HG02840 (cell line): ENCODE measurements around the gene TAL2.
A peak's percentile ranks its signal among the peaks of the same experiment; 100 is the strongest.

Experiments
- ATAC-seq: cut with Tn5 transposase; IDR thresholded peaks from one replicate; pipeline ENCODE4 v1.9.1; 2021; ENCODE audit warnings: mild to moderate bottlenecking, moderate library complexity, moderate number of reproducible peaks; ENCODE audit not compliant: unreplicated experiment, low FRiP score

TAL2 gene

DNA sequence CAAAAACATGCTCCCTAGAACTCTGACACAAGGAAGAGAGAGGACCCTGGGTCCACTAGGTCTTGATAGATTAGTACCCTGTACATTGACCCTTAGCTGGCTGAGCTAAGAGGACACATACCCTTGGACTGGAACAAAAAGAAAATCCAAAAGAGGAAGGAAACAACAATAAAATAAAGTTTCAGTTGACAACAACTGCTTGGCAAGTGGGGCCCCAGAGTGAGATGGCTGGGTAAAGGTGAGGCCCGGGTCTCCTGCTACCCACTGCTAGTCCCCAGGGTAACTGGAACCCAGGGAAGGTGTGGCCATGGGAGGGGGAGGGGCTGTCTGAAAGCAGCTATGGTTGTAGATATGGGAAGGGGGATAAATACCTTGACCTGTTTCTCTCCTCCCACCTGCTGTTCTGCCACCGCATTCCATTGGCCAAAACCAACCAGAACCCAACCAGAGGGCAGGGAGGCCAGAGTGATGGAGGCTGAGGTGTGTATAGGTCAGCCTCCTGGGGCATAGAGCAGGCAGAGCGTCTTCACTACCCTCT is 11.7 kb downstream of the TAL2 start:
- ATAC-seq, result no peak

- no peak for ATAC-seq
These were observed 14.2 kb downstream of the TAL2 start for GRCh38 chr9:105676351-105676923.

DNA sequence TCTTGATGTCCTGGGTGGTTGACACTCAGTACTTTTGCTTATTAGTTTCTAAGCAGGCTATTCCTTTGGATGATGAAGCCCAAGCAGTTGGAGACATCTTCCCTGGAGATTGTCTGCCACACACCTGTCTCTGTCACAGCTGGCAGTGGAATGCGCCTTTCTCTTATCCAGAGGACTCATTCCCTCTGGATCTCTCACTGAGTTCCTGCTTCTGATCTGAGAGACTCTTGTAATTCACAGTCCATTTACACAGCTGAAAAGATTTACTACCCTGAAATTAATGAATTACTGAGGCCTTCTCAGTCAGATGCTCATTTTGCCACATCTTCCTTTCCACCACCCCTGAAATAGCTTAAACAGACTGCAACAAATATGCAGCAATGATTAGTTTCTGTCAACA is 15.9 kb downstream of the TAL2 start:
- ATAC-seq, result no peak

DNA sequence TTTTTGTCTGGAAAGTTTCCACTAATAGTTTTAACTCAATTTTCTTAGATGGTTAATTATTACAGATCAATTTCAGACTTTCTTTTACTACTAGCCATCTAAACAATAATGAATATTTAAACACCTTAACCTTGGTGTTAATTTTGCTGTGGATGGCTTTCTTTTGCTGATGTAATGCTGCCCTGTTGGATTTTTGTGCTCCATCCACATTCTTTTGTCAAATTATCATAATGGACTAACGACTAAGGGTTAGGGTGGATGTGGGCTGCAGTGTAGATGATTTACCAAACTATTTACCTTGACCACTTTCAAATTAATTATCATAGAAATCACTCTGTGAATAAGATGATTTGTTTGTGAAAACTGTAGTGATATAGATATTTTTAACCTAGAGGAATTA is 16.5 kb downstream of the TAL2 start:
- no peak for ATAC-seq

DNA sequence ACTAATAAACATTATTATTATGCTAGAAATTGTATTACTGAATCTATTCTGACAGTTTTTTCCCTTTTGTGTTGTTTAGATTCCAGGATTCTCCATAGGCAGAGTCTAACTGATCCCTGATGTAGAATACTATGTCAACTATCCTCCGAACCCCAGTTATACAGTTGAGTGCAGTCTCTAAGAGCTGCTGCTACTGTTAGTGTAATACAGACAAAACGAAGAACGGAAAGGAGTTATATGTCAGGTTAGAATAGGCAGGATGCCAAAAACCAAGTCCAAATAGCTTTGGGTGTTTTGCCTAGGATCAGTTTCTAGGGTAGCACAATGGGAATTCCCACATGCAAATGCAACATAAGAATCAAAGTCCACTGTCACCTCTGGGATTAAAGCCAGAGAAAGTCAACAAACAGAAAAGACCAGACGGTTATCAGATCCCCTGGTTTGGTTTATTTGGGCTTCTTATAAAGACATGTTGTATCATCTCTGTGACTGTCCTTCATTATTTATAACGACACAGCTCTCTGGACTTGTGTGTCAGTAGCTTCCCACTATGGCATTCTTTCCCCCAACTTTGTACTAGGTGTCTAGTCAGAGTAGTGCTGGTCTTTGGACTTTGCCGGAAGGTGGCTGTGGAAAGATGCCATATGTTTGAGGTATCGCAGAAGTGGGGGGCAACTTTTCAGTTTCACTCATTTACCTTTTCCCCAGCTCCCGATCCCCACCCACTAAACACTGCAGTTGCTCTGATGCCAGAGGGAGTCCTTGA is 17.2 kb downstream of the TAL2 start:
- no peak for ATAC-seq

- no peak for ATAC-seq
These were observed 19.1 kb downstream of the TAL2 start for GRCh38 chr9:105681313-105681712.

DNA sequence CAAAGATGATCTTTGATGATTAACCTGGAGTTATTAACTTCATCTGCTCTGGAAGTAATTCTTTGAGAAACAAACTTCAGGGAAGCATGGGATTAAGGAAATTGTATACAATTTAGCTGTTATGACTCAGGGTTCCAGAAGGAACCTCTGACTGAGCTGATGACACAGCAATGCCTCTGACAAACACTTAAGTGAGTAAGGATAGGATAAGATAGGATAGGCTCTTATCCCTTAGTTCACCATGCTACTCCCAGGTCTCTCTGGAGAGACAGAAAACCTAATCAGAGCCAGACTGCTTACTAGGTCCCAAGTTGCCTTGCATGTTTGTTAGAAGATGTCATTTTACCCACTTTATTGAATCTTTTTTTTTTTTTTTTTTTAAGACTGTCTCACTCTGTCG is 19.5 kb downstream of the TAL2 start:
- no peak for ATAC-seq

DNA sequence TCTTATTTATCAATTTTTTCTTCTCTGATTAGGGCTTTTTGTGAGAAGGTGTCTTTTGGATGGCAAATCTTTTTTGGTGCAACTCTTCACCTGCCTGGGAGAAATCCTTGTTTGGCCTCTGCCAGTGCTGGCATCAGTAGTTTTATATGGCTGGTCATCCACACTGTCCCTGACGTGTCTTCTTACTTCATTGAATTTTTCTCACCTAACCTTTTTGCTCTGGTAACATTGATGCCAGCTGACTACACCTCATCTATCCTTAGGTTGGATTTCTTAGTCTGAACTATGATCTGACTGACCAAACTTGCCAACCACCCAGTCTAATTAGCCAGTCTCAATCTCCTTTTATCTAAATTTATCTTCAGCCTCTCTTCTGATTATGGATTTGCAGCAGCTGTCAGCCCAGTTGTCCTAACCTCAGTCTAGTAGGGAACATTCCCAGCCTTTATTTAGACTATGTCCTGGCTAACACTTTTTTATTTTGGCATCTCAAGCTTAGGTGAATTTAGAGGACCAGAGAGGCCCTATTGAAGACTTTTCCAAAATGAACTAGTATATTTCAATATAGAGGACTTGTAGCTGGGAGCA is 21.5 kb downstream of the TAL2 start:
- ATAC-seq, result no peak

- no peak for ATAC-seq
These were observed 24.7 kb downstream of the TAL2 start for GRCh38 chr9:105686936-105687335.

DNA sequence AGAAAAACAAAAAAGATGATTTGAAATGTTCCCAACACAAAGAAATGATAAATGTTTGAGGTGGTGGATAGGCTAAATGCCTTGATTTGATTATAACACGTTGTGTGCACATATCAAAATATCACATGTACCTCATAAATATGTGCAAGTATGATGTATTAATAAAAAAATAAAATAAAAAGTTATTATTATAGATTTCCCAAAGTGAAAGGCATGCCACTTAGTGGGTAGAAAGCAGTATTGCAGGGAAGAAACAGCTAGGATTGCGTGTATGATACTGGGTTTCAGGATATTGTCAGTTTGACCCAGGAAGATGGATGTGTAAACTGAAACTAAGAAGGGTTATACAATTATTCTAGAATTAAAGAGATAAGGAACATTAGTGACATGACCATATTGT is 28.5 kb downstream of the TAL2 start:
- ATAC-seq, result no peak

DNA sequence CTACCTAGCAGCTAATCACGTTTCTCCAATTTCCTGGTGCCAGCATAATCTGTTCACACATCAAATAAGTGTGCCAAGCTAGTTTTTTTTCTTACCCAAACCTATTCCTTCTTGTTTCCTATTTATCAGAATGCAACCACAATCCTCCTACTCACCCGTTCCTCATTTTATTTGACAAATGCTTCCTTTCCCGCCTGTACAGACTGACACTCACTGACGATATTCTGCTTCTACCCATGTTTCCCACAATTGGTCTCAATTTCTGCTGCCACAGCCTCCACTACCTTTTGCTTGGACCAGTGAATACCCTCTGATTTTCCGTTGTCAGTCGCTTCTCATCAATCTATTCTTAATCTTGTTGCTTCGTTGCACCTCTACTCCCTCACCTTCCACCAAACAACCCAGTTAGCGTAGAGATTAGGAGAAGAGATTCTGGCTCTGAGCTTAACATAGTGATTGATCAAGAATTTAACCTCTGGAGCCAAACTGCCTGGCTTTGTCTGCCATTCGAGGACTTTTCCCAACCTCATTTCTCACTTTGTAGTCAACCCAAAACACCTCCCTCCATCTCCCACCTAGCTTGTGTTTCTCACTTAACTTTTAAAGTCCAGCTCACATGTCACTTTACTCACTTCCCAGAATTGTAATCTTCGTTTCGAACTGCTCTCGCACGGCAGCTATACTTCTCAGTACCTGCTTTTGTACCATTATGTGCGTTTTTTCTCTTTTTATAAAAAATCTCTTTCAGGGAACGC is 31.4 kb downstream of the TAL2 start:
- ATAC-seq, result peak; percentile 26

DNA sequence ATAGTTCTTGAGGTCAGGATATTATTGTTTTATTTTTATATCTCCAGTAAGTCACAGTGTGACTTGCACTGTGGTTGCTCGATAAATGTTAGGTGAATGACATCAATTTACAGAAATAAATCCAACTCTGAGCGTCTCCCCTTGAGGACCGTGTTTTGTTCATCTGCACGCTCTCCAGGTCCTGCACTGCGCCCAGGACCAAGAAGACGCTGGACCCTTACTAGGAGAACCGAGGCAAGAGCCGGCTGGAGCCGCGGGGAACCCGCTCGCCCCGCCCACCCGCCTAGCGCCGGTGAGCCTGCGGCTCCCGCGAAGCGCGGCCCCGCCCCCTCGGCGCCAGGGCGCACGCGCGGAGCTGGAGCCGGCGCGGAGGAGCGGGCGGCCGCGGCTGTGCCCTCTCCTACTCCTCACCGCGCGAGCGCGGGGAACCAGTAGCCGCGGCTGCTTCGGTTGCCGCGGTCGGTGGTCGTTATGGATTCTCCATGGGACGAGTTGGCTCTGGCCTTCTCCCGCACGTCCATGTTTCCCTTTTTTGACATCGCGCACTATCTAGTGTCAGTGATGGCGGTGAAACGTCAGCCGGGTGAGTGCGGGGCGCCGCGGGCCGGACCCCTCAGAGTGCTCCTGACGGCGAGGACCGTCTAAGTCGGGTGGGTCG is 32.1 kb downstream of the TAL2 start, which contains the start of gene TMEM38B:
TSS of gene TMEM38B (plus strand) at position 352 of the 658 bp plus-strand sequence. CDS start at position 472, 120 bp downstream.
- ATAC-seq, result peak; percentile 75

DNA sequence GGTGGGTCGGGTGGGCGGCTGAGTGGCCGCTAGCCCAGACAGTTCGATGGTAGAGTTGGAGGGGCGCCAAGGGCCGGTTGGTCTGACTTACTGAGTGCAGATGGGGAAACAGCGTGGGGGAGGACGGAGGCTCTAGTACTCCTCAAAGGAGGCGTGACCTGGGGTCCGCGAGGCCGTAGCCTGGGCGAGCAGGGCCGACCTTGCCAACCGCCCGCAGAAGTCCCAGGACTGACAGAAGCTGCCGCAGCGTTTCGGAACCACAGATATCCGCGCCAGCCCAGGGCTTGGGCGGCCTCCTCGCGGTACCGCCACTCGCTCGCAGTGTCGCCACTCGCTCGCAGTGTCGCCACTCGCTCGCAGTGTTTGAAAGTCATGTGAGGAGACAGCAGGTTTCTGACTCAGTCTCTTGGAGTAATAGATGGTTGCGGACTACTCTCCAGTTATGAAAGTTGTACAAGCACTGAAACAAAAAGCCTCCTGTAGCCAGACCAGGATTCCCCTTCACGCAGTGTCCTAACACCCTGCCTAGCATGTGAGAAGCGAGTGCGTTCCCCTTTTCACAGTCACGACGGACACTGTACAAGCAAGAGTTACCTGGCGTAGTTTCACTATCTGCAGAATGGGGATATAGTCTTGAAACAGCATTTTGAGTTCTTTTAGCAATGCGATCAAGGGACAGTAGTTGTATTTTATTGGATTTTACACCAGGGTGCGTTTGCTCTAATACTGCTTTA is 32.8 kb downstream of the TAL2 start:
- ATAC-seq, result peak; percentile 62

GRCh38 chr9:105696219-105696793 is 34.0 kb downstream of the TAL2 start:
- ATAC-seq, result no peak

DNA sequence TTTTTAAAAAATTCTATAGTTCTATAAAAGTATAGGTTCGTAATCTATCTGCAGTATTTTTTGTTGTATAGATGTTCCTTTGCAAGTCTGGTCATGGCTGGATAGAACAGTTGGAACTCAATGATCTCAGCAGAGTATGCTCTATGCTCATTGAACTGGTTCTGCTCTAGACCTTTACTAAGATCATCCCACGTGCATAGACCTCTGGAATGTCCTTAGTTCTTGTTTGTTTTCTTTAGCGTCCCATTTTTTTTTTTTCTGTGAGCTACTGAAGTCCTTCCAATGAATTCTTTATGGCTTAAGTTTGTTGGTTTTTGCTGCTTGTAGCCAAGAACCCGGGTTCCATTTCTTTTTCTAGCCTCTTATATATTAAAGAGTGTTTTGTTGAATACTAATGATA is 35.6 kb downstream of the TAL2 start:
- no peak for ATAC-seq

GRCh38 chr9:105698348-105698870 is 36.2 kb downstream of the TAL2 start:
- no peak for ATAC-seq

DNA sequence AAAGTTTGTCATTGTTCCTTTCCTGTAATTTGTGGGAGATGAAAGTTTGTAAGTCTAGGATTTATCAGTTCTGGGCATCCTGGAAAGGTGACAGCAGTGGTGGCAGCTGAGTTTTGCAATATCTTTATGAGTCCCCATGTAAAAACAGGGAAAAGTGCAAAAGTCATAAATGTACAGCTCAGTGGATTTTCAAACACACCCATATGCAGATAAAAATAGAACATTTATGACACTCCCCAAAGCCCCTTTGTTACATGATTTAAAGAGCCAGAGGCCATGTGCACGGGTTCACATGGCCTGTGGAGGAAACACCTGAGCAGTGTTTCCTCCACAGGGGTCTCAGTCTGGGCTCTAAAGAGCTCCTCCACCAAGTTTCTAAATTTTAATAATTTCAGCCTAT is 38.4 kb downstream of the TAL2 start:
- ATAC-seq, result no peak

GRCh38 chr9:105701145-105701544 is 38.9 kb downstream of the TAL2 start:
- no peak for ATAC-seq

DNA sequence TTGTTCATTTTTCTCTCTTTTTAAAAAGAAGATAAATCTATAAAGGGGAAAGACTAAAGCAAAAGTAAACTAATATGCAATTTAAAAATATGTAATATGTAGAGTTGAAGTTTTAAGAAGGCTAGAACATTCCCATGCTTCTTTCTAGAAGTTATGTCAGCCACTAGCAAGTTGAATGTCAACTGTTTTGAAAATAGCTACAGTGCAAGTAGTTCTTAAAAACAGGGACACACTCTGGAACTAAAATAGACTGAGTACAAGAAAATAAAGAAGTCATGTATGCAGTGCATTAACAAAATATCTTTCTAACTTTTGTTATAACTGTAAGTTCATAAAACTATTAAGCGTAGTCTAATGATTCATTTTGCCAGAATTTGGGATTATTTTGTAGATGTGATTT is 40.0 kb downstream of the TAL2 start:
- no peak for ATAC-seq
